IPS-NIHi7 (cell line): ENCODE measurements around the gene MYLK3.
"Not testable (repeated sequence)": the region's sequence is repeated elsewhere in the genome, so short reads cannot be mapped to it uniquely, and the experiment has no call there.

Experiments used
- DNase-seq: peaks from one replicate; pipeline ENCODE4 v3.0.0; 2012; ENCODE audit warnings: mixed read lengths; ENCODE audit errors: extremely low spot score

MYLK3 gene

DNA sequence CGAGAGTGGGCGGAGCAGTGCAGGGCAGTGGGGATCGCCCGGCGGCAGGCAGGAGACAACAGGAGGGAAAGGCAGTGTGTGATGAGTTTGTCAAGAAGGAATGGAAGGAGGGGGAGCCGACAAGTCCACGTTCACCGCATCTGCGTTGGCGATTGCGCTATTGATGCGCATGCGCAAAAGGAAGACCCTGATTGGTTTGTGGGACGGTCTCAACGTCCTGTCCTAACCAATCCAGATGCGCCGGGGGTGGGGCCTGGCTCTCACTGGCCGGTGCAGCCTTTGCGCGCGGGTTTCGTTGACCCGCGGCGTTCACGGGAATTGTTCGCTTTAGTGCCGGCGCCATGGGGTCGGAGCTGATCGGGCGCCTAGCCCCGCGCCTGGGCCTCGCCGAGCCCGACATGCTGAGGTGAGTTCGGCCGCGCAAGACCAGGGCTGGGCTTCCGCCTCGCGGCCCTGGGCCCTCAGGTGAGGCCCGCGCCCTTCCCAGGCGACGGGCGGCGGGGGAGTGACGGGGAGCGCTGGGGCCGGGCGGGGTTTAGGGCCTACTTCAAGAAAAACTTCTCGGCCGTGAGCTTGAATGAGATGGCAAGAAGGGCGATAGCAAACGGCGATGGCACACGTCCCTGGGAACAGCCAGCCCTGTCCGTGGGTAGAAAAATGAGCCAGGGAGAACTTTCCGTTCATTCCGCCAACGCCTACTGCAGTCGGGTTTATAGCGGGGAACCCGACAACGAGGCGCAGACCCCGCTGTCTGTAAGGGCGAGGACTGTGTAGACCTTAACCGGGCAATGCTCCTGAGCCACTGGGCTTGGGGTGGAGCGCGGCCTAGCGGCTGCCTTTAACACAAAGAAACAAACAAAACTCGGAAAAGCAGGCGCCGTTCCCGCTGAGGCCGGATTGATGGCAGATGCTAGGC, 58.5 kb downstream of the MYLK3 start, which contains the start of gene ORC6:
ORC6 (plus strand) TSS at position 295 of the 916 bp plus-strand sequence; CDS start at position 342, 47 bp downstream.
- DNase-seq, result peak; percentile 93

DNA sequence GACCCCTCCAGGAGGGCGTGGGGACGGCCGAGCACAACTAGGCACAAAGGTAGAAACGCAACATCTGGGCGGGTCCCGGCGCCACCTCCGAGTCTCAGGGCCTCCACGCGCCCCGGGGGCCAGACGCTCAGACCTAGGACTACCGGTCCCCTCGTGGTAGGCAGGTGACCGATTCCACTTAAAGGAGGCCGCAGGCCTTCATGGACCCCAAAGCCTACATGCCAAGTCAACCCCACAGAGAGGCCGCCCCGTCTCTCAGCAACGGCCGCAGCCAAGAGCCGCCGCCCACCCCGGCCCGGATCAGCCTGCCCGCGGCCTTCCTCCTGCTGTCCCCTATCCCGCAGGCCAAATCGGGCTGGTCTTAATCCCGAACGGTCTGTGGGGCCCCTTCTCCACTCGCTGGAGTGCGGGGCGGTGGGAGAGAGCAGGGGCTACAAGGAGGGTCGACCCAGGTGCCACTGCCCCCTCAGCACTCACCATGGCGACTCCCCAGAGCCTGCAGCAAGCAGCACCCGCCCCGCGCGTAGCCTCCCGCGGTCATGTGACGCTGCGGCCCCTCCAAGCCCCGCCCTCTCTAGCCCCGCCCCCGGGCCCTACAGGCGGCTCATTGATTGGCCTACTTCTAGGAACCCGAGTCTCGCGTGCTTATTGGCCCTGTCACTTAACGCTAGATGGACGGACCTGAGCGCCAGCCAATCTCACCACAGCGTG, 59.3 kb downstream of the MYLK3 start, which contains the start of gene VPS35:
VPS35 (minus strand) TSS at position 525 of the 711 bp plus-strand sequence; CDS start at position 480, 45 bp downstream.
- peak; percentile 95 for DNase-seq

DNA sequence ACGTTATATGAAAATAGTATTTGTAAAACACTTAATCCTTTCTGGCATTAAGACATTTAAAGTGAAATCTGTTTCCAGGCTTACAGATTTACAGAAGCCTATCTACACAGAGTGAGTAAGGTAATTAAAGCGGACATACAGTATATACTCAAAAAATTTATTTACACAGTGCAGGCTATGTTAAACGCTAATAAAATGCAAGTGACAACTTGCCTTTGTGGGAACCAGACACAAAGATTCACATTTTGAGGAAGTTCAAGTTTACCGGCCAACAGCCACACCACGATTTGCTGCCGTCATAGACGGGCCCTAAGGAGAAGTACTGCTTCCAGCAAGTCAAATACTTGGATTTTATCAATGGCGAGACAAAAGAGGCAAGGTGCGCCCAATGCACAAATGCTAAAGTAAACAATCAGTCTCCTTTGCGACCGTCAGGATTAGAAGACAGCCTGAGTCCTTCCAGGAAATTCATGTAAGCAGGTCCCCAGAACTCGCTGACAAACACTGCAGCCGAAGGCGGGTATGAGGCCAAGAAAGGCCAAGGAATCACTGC, 60.0 kb downstream of the MYLK3 start:
- no peak for DNase-seq

DNA sequence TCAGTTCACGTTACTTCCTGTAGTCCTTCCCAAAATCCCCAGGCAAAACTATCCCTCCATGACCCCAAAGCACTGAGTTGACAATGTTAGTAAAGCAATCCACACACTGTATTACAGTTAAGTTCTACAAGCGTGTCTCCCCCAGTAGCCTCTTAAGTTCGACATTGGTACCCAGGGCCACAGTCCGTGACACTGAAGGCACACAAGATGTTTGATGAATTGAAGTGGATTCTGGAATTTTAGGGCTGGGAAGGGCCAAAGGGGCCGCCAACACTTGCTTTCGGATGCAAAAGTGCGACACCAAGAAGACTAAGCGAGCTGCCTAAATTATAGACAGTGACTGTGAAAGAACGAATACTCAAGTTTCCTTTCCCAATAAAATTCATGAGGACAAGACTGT, 60.7 kb downstream of the MYLK3 start:
- no peak for DNase-seq

DNA sequence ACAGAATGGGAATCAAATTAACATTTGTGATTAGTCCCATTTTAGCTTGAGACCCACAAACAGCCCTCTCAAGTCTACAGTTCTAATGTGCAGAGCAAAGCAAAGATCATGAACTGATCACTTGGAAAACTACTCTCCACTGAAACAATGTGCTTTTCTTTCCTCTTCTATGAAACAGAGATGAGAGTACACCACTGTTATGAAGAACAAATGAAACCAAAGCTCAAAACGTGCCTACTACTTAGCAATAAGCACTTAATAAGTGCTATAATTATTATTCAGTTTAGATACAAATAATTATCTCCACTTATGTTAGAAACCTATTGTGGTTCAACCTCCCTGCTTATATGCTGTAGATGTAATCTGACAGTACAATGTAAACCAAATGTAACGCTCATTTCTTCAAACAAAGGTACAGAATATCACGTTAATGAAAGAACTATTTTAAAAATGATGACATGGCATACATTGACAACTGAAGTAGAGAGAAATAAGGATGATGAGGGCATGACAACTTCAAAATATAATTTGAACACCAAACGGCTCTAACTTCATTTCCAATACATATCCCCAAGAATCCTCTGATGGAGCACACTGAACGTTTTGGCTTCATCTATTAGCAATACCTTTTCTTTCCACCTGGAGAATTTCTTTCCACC, 61.2 kb downstream of the MYLK3 start:
- DNase-seq, result no peak

DNA sequence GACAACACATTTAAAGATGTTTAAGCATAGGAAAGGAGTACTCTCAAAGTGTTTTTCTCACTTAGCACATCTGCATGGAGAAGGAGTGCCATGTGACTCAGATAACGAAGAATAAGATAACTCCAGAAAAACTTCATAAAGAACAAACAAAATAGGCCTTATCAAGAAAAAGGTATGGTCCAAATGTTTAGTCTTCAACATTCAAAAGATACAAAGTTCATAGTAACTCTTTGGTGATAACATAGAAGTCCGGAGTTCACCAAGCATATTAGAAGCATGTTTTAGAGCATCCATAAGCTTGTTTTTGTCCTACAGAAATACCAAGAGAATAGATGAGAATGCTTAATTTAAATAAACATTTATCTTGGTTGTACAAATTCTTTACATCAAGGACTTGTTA, 66.3 kb downstream of the MYLK3 start:
- DNase-seq, result not testable (repeated sequence)

DNA sequence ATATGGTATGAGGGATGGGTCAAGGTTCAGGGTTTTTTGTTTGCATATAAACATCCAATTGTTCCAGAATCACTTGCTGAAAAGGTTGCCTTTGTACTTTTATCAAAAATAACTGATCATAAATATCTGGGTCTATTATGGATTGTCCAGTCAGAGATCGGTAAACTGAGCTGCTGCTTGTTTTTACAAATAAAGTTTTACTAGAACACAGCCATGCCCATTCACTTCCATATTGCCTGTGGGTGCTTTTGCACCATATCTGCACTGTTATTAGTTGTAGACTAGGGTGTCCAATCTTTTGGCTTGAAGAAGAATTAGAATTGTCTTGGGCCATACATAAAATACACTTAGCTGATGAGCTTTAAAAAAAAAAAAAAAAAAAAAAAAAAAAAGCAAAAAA, 70.2 kb downstream of the MYLK3 start:
- not testable (repeated sequence) for DNase-seq

DNA sequence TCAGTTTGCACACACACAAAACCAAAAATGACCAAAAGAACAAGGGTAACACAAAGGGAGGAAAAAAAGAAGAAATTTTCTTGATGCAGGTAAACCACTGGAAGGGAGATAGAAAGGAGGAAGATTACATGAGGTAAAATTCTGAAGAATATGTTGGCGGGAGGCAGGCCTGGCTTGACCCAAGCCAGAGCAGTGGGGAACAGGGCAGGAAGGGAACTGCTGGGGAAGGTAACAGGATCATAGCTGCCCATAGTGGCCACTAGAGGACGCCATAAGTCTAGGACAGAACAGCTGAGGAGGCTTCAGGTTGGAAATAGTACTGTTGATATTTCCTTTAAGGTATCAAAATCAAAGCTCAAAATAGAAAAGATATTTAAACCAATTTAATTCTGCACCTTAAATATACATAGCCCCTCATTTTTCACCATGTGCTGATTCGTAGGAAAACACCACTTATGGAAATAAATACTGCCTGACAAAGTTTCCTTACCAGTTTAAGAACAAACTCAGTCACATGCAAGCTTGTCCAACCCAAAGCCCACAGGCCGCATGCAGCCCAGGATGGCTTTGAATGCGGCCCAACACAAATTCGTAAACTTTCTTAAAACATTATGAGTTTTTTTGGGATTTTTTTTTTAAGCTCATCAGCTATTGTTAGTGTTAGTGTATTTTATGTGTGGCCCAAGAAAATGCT, 74.7 kb downstream of the MYLK3 start:
- DNase-seq, result peak; percentile 88

DNA sequence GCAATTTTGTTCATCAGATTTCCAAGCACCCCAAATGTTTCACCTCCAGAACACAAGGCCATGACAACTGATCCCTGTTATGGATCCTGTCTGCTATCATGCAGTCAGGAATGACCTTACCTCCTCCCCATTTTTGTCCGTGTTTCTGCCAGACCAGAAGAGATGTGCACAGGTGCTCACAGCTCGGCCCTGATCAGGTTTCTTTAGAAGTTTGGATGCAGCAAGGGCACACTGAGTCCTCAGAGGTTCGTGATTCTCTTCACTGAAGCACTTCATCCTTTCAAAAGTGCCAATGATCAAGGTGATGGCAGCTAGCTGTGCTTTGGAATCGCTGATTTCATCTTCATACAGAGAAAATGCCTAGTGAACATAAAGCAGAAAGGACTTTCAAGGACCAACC, 86.0 kb downstream of the MYLK3 start:
- DNase-seq, result no peak

DNA sequence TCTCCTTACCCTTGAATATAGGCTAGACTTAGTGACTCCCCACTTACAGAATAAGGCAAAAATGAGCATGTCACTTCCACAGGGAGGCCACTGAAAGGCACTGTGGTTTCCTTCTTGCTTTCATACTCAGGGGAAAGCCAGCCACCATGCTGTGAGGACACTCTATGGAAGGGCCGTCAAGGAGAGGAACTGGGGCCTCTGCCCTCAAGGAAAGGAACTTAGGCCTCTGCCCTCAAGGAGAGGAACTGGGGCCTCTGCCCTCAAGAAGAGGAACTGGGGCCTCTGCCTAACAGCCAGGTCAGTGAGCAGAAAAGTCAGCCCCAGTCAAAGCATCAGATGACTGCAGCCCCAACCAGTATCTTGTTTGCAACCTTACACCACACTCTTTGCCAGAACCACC, 89.2 kb downstream of the MYLK3 start:
- no peak for DNase-seq
